AG09319 (cell line): ENCODE measurements around the gene LLGL2.

ENCODE experiments used
- DNase-seq: peaks from one replicate; pipeline ENCODE4 v3.0.0-alpha.2; 2010; ENCODE audit warnings: low read depth; ENCODE audit errors: extremely low read depth
- TF ChIP-seq, protein P1 (sequence below): IDR thresholded peaks from 2 replicates; pipeline ENCODE4 v1.5.1; 2011; ENCODE audit warnings: low read depth, mild to moderate bottlenecking, inconsistent platforms, low read length, moderate library complexity

The LLGL2 gene

DNA sequence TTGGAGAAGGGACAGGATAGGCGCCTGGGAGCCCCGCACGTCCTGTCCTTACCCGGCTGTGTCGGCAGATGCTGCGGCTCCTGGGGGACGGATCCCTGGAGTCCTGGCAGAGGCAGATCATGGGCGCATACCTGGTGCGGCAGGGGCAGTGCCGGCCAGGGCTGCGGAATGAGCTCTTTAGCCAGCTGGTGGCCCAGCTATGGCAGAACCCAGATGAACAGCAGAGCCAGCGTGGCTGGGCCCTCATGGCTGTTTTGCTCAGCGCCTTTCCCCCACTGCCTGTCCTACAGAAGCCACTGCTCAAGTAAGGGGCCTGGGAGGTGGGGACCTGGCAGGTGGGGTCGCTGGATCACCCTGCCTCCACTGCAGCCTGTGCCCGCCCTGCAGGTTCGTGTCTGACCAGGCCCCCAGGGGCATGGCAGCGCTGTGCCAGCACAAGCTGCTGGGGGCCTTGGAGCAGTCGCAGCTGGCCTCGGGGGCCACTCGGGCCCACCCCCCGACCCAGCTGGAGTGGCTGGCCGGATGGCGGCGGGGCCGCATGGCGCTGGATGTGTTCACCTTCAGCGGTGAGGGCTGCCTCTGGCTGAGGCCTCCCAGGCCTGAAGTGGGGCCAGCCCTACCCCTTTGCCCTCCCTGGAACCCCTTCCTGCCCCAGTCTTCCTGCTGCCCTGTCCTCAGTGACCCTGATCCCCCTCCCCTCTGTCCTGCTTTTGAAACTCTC lies 87.6 kb downstream of the LLGL2 start:
- no peak for DNase-seq
- TF ChIP-seq, protein P1, sequence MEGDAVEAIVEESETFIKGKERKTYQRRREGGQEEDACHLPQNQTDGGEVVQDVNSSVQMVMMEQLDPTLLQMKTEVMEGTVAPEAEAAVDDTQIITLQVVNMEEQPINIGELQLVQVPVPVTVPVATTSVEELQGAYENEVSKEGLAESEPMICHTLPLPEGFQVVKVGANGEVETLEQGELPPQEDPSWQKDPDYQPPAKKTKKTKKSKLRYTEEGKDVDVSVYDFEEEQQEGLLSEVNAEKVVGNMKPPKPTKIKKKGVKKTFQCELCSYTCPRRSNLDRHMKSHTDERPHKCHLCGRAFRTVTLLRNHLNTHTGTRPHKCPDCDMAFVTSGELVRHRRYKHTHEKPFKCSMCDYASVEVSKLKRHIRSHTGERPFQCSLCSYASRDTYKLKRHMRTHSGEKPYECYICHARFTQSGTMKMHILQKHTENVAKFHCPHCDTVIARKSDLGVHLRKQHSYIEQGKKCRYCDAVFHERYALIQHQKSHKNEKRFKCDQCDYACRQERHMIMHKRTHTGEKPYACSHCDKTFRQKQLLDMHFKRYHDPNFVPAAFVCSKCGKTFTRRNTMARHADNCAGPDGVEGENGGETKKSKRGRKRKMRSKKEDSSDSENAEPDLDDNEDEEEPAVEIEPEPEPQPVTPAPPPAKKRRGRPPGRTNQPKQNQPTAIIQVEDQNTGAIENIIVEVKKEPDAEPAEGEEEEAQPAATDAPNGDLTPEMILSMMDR = no peak

DNA sequence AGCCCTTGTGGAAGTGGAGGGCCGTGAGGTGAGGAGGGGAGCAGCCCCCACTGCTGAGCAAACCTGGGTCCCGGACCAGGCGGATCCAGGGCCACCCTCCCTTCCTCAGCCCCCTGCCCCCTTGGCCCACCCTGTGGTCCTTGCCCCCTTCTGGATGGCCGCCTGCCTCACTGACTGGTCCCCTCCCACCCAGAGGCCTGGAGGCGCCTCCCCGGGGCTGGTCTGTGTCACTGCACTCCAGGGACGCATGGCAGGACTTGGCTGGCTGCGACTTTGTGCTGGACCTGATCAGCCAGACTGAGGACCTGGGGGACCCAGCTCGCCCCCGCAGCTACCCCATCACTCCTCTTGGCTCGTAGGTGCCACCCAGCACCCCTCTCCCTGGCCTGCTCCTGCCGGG lies 88.5 kb downstream of the LLGL2 start:
- no peak for DNase-seq
- TF ChIP-seq, protein P1 = no peak; the same call in 1 of the 2 replicates

DNA sequence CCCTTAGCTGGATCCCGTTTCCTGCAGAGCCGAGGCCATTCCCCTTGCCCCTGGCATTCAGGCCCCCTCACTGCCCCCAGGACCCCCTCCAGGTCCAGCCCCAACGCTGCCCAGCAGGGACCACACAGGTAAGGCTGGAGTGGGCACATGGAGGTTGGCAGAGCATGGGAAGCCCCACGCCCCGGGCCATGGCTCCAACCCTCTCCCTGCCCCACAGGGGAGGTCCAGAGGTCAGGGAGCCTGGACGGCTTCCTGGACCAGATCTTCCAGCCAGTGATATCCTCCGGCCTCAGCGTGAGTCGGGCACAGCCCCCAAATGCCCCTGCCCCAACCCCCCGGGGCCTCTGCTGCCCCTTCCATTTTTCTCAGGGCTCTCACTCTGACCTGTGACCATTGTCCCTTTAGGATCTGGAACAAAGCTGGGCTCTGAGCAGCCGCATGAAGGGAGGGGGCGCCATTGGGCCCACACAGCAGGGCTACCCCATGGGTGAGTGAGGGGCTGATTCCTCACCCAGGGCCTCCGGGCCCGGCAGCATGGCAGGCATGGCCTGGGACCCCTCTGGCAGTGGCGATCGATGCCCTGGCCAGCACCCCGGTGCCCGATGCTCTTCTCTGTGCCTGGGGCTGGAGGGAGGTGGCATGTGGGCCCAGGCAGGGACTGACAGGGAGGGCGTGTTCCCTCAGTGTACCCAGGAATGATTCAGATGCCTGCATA lies 89.2 kb downstream of the LLGL2 start:
- TF ChIP-seq, protein P1 = no peak
- no peak for DNase-seq

DNA sequence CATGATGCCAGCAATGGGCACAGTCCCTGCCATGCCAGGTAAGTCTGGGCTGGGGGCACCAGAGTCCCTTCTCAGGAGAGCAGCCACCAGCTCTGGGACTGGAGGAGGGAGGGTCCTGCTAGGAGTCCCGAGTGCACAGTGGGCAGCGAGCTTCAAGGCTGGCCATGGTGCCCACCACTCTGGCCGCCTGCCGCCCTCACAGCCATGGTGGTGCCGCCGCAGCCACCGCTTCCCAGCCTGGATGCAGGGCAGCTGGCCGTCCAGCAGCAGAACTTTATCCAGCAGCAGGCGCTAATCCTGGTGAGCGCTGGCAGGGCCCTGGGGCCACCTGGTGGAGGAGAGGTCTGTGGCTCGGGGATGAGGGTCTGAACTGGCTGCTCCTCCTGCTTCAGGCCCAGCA lies 89.8 kb downstream of the LLGL2 start:
- DNase-seq = no peak
- TF ChIP-seq, protein P1 = no peak

DNA sequence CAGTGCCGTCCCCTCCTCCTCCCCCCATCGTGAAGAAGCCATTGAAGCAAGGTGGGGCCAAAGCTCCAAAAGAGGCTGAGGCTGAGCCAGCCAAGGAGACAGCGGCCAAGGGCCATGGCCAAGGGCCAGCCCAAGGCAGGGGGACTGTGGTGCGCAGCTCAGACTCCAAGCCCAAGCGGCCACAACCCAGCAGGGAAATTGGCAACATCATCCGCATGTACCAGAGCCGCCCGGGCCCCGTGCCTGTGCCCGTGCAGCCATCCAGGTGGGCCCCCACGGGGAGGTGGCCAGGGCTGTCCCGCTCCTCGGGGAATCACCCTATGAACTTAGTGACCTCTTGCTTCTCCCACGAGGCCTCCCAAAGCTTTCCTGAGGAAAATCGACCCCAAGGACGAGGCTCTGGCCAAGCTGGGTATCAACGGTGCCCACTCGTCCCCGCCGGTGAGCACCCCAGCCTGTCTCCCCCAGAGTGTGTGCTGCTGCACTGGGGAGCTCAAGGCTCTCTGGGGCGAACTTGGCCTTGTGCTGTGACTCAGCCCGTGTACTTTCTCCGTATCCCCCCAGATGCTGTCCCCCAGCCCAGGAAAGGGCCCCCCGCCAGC lies 91.1 kb downstream of the LLGL2 start:
- TF ChIP-seq, protein P1 = no peak
- DNase-seq = no peak

DNA sequence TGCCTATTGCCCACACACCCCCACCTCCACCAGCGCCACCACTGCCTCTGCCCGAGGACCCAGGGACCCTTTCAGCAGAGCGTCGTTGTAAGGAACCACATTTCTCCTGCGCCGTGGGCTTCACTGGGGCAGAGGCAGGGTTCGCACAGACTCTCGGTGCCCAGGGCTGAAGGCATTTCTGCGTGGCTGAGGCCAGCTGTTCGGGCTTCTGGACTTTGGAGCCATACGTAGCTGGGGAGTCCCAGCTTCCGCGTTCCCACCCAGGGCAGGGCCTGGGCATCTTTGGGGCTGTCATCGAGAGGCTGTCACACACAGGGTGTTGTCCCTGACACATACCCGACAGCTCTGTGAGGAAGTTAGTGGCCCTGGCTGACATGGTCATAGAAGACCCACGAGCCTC lies 91.7 kb downstream of the LLGL2 start:
- TF ChIP-seq, protein P1 = no peak
- no peak for DNase-seq

DNA sequence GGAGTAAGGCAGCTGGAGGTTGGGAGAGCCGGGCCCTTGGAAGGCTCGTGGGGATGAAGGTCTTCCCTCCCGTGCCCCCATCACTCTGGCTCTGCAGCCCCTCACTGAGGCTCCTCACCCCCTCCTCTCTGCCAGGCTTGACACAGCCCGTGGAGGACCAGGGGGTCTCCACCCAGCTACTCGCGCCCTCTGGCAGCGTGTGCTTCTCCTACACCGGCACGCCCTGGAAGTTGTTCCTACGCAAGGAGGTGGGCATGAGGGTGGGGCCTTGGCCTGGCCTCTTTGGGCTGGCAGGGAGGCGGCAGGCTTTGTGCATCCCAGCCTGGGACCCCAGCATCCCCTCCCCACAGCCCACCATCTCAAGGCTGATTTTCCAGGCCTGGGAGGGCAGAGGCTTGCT lies 92.2 kb downstream of the LLGL2 start:
- no peak for DNase-seq
- TF ChIP-seq, protein P1 = no peak
